Measurements from ENCODE around the gene HDAC2.

GRCh38 chr6:113920663-113921267, 50.2 kb downstream of the HDAC2 start:
- TF ChIP-seq NR2C2 (CRISPR knock-in tag; IDR thresholded peaks at IDR 0.05) = no peak
- TF ChIP-seq, protein P1, sequence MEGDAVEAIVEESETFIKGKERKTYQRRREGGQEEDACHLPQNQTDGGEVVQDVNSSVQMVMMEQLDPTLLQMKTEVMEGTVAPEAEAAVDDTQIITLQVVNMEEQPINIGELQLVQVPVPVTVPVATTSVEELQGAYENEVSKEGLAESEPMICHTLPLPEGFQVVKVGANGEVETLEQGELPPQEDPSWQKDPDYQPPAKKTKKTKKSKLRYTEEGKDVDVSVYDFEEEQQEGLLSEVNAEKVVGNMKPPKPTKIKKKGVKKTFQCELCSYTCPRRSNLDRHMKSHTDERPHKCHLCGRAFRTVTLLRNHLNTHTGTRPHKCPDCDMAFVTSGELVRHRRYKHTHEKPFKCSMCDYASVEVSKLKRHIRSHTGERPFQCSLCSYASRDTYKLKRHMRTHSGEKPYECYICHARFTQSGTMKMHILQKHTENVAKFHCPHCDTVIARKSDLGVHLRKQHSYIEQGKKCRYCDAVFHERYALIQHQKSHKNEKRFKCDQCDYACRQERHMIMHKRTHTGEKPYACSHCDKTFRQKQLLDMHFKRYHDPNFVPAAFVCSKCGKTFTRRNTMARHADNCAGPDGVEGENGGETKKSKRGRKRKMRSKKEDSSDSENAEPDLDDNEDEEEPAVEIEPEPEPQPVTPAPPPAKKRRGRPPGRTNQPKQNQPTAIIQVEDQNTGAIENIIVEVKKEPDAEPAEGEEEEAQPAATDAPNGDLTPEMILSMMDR (IDR thresholded peaks at IDR 0.05) = no peak
- no peak for TF ChIP-seq SMAD3 (CRISPR knock-in tag; IDR thresholded peaks at IDR 0.05; ENCODE audit: borderline replicate concordance)
- TF ChIP-seq MLX (CRISPR knock-in tag; IDR thresholded peaks at IDR 0.05) = no peak
- TF ChIP-seq, protein P2, sequence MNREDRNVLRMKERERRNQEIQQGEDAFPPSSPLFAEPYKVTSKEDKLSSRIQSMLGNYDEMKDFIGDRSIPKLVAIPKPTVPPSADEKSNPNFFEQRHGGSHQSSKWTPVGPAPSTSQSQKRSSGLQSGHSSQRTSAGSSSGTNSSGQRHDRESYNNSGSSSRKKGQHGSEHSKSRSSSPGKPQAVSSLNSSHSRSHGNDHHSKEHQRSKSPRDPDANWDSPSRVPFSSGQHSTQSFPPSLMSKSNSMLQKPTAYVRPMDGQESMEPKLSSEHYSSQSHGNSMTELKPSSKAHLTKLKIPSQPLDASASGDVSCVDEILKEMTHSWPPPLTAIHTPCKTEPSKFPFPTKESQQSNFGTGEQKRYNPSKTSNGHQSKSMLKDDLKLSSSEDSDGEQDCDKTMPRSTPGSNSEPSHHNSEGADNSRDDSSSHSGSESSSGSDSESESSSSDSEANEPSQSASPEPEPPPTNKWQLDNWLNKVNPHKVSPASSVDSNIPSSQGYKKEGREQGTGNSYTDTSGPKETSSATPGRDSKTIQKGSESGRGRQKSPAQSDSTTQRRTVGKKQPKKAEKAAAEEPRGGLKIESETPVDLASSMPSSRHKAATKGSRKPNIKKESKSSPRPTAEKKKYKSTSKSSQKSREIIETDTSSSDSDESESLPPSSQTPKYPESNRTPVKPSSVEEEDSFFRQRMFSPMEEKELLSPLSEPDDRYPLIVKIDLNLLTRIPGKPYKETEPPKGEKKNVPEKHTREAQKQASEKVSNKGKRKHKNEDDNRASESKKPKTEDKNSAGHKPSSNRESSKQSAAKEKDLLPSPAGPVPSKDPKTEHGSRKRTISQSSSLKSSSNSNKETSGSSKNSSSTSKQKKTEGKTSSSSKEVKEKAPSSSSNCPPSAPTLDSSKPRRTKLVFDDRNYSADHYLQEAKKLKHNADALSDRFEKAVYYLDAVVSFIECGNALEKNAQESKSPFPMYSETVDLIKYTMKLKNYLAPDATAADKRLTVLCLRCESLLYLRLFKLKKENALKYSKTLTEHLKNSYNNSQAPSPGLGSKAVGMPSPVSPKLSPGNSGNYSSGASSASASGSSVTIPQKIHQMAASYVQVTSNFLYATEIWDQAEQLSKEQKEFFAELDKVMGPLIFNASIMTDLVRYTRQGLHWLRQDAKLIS (CRISPR knock-in tag; IDR thresholded peaks at IDR 0.05; ENCODE audit: borderline replicate concordance) = no peak
- TF ChIP-seq CREM (CRISPR knock-in tag; IDR thresholded peaks at IDR 0.05) = no peak
- TF ChIP-seq ETV6 (CRISPR knock-in tag; IDR thresholded peaks at IDR 0.05) = no peak
- TF ChIP-seq E2F1 (CRISPR knock-in tag; IDR thresholded peaks at IDR 0.05) = no peak
- TF ChIP-seq, protein P3, sequence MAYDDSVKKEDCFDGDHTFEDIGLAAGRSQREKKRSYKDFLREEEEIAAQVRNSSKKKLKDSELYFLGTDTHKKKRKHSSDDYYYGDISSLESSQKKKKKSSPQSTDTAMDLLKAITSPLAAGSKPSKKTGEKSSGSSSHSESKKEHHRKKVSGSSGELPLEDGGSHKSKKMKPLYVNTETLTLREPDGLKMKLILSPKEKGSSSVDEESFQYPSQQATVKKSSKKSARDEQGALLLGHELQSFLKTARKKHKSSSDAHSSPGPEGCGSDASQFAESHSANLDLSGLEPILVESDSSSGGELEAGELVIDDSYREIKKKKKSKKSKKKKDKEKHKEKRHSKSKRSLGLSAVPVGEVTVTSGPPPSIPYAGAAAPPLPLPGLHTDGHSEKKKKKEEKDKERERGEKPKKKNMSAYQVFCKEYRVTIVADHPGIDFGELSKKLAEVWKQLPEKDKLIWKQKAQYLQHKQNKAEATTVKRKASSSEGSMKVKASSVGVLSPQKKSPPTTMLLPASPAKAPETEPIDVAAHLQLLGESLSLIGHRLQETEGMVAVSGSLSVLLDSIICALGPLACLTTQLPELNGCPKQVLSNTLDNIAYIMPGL (CRISPR knock-in tag; IDR thresholded peaks at IDR 0.05) = no peak
- TF ChIP-seq RORB (CRISPR knock-in tag; IDR thresholded peaks at IDR 0.05) = no peak

All from WTC11 (cell line).